OCI-LY7 (cell line): Measurements from ENCODE around the gene EIF5AL1. TPM values are rescaled to one million over a fixed set of nuclear protein-coding genes. Genes with fewer than 3 reads are reported as not detected.

ENCODE experiments used
- BruUV-seq: library from RNA; stranded (reverse); fragments of 400-500 nt; replicated peaks from 2 replicates; lab custom pipeline; 2021; lab: Mats Ljungman, UMichigan
- CTCF ChIA-PET: fragments of 300-600 bp; sonication (Branson Sonifier 250); formaldehyde crosslinking; loops from one replicate; lab custom pipeline; 2022; ENCODE audit warnings: antibody characterized with exemption; ENCODE audit not compliant: unreplicated experiment; lab: Charles Lee
- POLR2A ChIA-PET: fragments of 300-600 bp; sonication (Branson Sonifier 250); formaldehyde crosslinking; loops from one replicate; lab custom pipeline; 2022; ENCODE audit warnings: antibody characterized with exemption; lab: Charles Lee
- DNase-seq: peaks from one replicate; pipeline ENCODE4 v3.0.0-alpha.2; 2015; ENCODE audit warnings: low spot score
- H2AFZ ChIP-seq: fragments of 200-600 bp; sonication (generic), shearing (Covaris generic); 2 replicates; pipeline ENCODE4 v1.6.1; 2014; ENCODE audit warnings: mild to moderate bottlenecking, antibody characterized with exemption, low read length, moderate library complexity
- H3K27ac ChIP-seq: fragments of 200-600 bp; sonication (generic); 2 replicates; pipeline ENCODE4 v1.5.1; 2014; ENCODE audit warnings: mixed run types, low read depth, mild to moderate bottlenecking, moderate library complexity, low read length, inconsistent platforms; ENCODE audit not compliant: poor library complexity, severe bottlenecking
- H3K36me3 ChIP-seq: fragments of 200-600 bp; sonication (generic); 2 replicates; pipeline ENCODE4 v1.6.1; 2014; ENCODE audit warnings: mild to moderate bottlenecking, antibody characterized with exemption, low read length, moderate library complexity, mixed read lengths; ENCODE audit not compliant: insufficient read depth
- H3K4me1 ChIP-seq: fragments of 200-600 bp; sonication (generic); 2 replicates; pipeline ENCODE4 v1.5.1; 2014; ENCODE audit warnings: mild to moderate bottlenecking, low read length; ENCODE audit not compliant: insufficient read depth, poor library complexity, severe bottlenecking
- H3K4me2 ChIP-seq: fragments of 200-600 bp; sonication (generic); 2 replicates; pipeline ENCODE4 v1.6.1; 2014; ENCODE audit warnings: mild to moderate bottlenecking, low read length
- H3K4me3 ChIP-seq: fragments of 200-600 bp; sonication (generic); 2 replicates; pipeline ENCODE4 v1.5.1; 2014; ENCODE audit warnings: mild to moderate bottlenecking, low read depth, low read length; ENCODE audit not compliant: poor library complexity, severe bottlenecking
- H3K79me2 ChIP-seq: fragments of 200-600 bp; sonication (generic); 2 replicates; pipeline ENCODE4 v1.6.1; 2016; ENCODE audit warnings: low read depth, mild to moderate bottlenecking, low read length, moderate library complexity, mixed read lengths; ENCODE audit not compliant: insufficient read depth
- H3K9me2 ChIP-seq: fragments of 200-600 bp; sonication (generic); 2 replicates; pipeline ENCODE4 v1.6.1; 2016; ENCODE audit warnings: mild to moderate bottlenecking, low read length, mixed read lengths; ENCODE audit not compliant: insufficient read depth
- H3K9me3 ChIP-seq: fragments of 200-600 bp; sonication (generic); 2 replicates; pipeline ENCODE4 v1.6.1; 2014; ENCODE audit warnings: mild to moderate bottlenecking, mixed run types, low read length, mixed read lengths
- H4K20me1 ChIP-seq: fragments of 200-600 bp; sonication (generic); 2 replicates; pipeline ENCODE4 v1.6.1; 2014; ENCODE audit warnings: mild to moderate bottlenecking, antibody characterized with exemption, low read length, moderate library complexity, mixed read lengths; ENCODE audit not compliant: insufficient read depth
- EZH2phosphoT487 ChIP-seq: fragments of 200-600 bp; sonication (generic); IDR thresholded peaks from 2 replicates; pipeline ENCODE4 v1.6.1; 2018; ENCODE audit warnings: low read depth, borderline replicate concordance, mild to moderate bottlenecking, mixed run types, antibody characterized with exemption, low read length, moderate library complexity, mixed read lengths
- intact Hi-C: fragments of 100-400 bp; cut with micrococcal nuclease; formaldehyde crosslinking; loops from one replicate; pipeline ENCODE4 v1.10.0; 2022; ENCODE audit not compliant: unreplicated experiment
- total RNA-seq, 2 experiments: library from RNA; depleted of rRNA in 1 of 2; stranded (reverse); fragments of >200 nt in 1 of 2; shearing (Covaris generic) in 1 of 2; gene quantifications; 2 replicates each; pipeline ENCODE4 v1.2.3, GENCODE V29; 2014 to 2022
- TF ChIP-seq, protein P1 (sequence below): fragments of 200-600 bp; sonication (generic); conservative IDR thresholded peaks from 2 replicates; pipeline ENCODE4 v1.5.1; 2014; ENCODE audit warnings: mild to moderate bottlenecking, antibody characterized with exemption, low read length, moderate library complexity, mixed read lengths

EIF5AL1 gene
- total RNA-seq, 2 experiments from 2014 or later, result 0.38 to 1.5 TPM

DNA sequence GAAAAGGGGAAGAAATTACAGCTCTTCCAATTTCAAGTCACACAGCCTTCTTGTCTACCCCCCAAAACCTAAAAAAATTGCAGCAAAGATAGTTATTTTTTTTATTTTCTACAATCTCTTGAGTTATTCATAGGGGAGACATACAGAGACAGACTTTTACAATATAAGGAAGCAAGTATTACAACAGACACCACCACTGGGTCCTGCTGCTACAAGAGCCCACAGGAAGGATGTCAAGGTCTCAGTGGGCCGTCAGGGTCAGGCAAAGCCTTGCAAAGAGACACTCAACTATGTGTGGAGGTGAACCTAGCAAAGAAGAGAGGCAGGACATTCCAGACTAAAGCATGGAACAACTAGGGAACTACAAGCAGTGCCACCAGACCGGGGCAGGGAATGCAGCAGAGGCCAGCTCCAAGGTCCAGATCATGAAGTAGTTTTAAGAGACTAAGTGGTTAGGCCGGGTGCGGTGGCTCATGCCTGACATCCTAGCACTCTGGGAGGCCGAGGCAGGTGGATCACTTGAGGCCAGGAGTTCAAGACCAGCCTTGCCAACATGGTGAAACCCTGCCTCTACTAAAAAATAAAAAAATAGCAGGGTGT, 38.7 kb upstream of the EIF5AL1 start:
- no peaks in the 10 kb centered on the region for H3K9me2 ChIP-seq
- H3K9me3 ChIP-seq, result no peaks in the 10 kb centered on the region
- intact Hi-C loops, result no loop called here
- no peaks in the 10 kb centered on the region for H3K4me1 ChIP-seq
- ChIA-PET POLR2A (interaction anchor here (0.6 kb wide), 1 partner anchor 22 kb away, joined by 4 read pairs; no protein-coding TSS in a partner anchor), CTCF (no interaction called here)
- H4K20me1 ChIP-seq, result no peaks in the 10 kb centered on the region
- no peak overlapping the region for H2AFZ ChIP-seq
- H3K27ac ChIP-seq, result no peak overlapping the region
- no peak overlapping the region for H3K4me2 ChIP-seq
- no TSS peak for BruUV-seq
- no peak overlapping the region for H3K4me3 ChIP-seq
- H3K79me2 ChIP-seq, result no peaks in the 10 kb centered on the region
- H3K36me3 ChIP-seq, result no peaks in the 10 kb centered on the region
- TF ChIP-seq, protein P1, sequence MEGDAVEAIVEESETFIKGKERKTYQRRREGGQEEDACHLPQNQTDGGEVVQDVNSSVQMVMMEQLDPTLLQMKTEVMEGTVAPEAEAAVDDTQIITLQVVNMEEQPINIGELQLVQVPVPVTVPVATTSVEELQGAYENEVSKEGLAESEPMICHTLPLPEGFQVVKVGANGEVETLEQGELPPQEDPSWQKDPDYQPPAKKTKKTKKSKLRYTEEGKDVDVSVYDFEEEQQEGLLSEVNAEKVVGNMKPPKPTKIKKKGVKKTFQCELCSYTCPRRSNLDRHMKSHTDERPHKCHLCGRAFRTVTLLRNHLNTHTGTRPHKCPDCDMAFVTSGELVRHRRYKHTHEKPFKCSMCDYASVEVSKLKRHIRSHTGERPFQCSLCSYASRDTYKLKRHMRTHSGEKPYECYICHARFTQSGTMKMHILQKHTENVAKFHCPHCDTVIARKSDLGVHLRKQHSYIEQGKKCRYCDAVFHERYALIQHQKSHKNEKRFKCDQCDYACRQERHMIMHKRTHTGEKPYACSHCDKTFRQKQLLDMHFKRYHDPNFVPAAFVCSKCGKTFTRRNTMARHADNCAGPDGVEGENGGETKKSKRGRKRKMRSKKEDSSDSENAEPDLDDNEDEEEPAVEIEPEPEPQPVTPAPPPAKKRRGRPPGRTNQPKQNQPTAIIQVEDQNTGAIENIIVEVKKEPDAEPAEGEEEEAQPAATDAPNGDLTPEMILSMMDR, result no peak
- TF ChIP-seq EZH2phosphoT487, result no peak
- DNase-seq, result no peak

DNA sequence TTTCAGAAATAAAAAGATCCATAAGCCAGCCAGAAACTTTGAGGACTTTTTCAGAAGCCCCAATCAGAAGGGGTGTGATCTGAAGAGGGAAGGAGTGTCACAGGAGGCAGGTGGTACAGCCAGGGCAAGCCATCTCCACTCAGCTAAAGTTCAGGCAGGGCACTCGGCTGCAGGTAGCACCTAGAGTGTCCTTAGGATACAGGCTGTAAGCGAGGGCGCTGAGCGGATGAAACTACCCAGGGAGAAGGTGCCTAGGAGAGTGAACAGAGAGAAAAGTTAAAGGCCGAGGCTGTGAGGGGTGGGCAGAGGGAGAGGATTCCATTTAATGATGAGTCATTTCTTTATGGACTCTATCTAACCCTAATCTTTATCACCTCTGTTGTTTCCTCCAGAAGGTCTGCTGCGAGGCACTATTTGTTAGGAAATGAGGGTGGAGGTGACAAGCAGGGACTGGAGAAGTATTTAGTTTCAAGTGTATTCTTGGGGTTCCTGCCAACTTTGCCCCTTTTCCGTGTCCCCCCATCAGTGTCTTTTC, 37.1 kb upstream of the EIF5AL1 start:
- Histone ChIP-seq H2AFZ (no peak overlapping the region), H3K27ac (no peak overlapping the region), H3K9me2 (no peaks in the 10 kb centered on the region), H3K4me1 (no peaks in the 10 kb centered on the region), H4K20me1 (no peaks in the 10 kb centered on the region), H3K4me2 (no peak overlapping the region), H3K4me3 (no peak overlapping the region), H3K79me2 (no peaks in the 10 kb centered on the region), H3K36me3 (no peaks in the 10 kb centered on the region), H3K9me3 (no peaks in the 10 kb centered on the region)
- no peak for DNase-seq
- intact Hi-C loops, result no loop called here
- no TSS peak for BruUV-seq
- ChIA-PET POLR2A (no interaction called here), CTCF (no interaction called here)
- TF ChIP-seq EZH2phosphoT487, result no peak
- TF ChIP-seq, protein P1, result no peak

- H3K9me3 ChIP-seq, result no peaks in the 10 kb centered on the region
These were observed 36.5 kb upstream of the EIF5AL1 start for GRCh38 chr10:79475877-79476276.

More at GRCh38 chr10:79475877-79476276, 36.5 kb upstream of the EIF5AL1 start:
- ChIA-PET CTCF (no interaction called here), POLR2A (no interaction called here)
- Histone ChIP-seq H3K36me3 (no peaks in the 10 kb centered on the region), H3K79me2 (no peaks in the 10 kb centered on the region), H3K4me2 (no peak overlapping the region), H4K20me1 (no peaks in the 10 kb centered on the region), H3K4me3 (no peak overlapping the region), H2AFZ (no peak overlapping the region), H3K4me1 (no peaks in the 10 kb centered on the region), H3K9me2 (no peaks in the 10 kb centered on the region), H3K27ac (no peak overlapping the region)
- no peak for TF ChIP-seq EZH2phosphoT487
- TF ChIP-seq, protein P1, result no peak
- DNase-seq, result no peak
- BruUV-seq, result no TSS peak
- intact Hi-C loops, result no loop called here
